ENCODE data around the gene WWOX. TPM values are rescaled to one million over a fixed set of nuclear protein-coding genes. Genes with fewer than 3 reads are reported as not detected.
A peak's percentile ranks its signal among the peaks of the same experiment; 100 is the strongest.

The WWOX gene
- total and polyA plus RNA-seq, 2 of the 13 experiments (the other 11 are each of a cell fraction or from before 2014, with no cell fraction given), result 9.1 to 37.4 TPM

- TF ChIP-seq EHMT2 (IDR thresholded peaks at IDR 0.05; ENCODE audit: borderline replicate concordance, low read depth, low read length), result no peak; the same call in 1 of the 2 replicates
- no peak for TF ChIP-seq KAT2B (IDR thresholded peaks at IDR 0.05; ENCODE audit: borderline replicate concordance, low read depth, low read length)
- TF ChIP-seq PCBP1 (IDR thresholded peaks at IDR 0.05; ENCODE audit: borderline replicate concordance, low read depth, low read length), result no peak
- no peak for TF ChIP-seq TOPORS (CRISPR knock-in tag; IDR thresholded peaks at IDR 0.05)
- no peak for TF ChIP-seq ZNF747 (CRISPR knock-in tag; IDR thresholded peaks at IDR 0.05; ENCODE audit: borderline replicate concordance)
- no peak for TF ChIP-seq ZNF335 (CRISPR knock-in tag; IDR thresholded peaks at IDR 0.05)
- no peak for TF ChIP-seq ZNF138 (CRISPR knock-in tag; IDR thresholded peaks at IDR 0.05; ENCODE audit: low read depth)
- TF ChIP-seq ZBTB25 (CRISPR knock-in tag; IDR thresholded peaks at IDR 0.05), result no peak
- no peak for TF ChIP-seq GATAD1 (CRISPR knock-in tag; IDR thresholded peaks at IDR 0.05)
- no peak for TF ChIP-seq ZUFSP (CRISPR knock-in tag; IDR thresholded peaks at IDR 0.05; ENCODE audit: borderline replicate concordance)
- TF ChIP-seq ZNF720 (CRISPR knock-in tag; IDR thresholded peaks at IDR 0.05), result no peak
- TF ChIP-seq HDAC6 (IDR thresholded peaks at IDR 0.05; ENCODE audit: low read depth, low read length), result no peak
- TF ChIP-seq CENPBD1 (CRISPR knock-in tag; IDR thresholded peaks at IDR 0.05; ENCODE audit: borderline replicate concordance, low read depth), result no peak
- TF ChIP-seq ZNF180 (CRISPR knock-in tag; IDR thresholded peaks at IDR 0.05; ENCODE audit: borderline replicate concordance, low read depth), result no peak
- no peak for TF ChIP-seq MTERF4 (CRISPR knock-in tag; IDR thresholded peaks at IDR 0.05)
- TF ChIP-seq SKI (IDR thresholded peaks at IDR 0.05; ENCODE audit: partially characterized antibody), result peak; percentile 42
- TF ChIP-seq SALL1 (CRISPR knock-in tag; IDR thresholded peaks at IDR 0.05), result peak; percentile 64; the same call in 1 of the 2 replicates
- no peak for TF ChIP-seq ZNF549 (CRISPR knock-in tag; IDR thresholded peaks at IDR 0.05)
- TF ChIP-seq SRSF4 (IDR thresholded peaks at IDR 0.05; ENCODE audit: low read depth, low read length, poor library complexity, severe bottlenecking), result no peak
- no peak for TF ChIP-seq KLF12 (CRISPR knock-in tag; IDR thresholded peaks at IDR 0.05; ENCODE audit: borderline replicate concordance)
- TF ChIP-seq AKAP8 (CRISPR knock-in tag; IDR thresholded peaks at IDR 0.05), result no peak
- no peak for TF ChIP-seq SOX13 (IDR thresholded peaks at IDR 0.05)
- TF ChIP-seq SOX13 (CRISPR knock-in tag; conservative IDR thresholded peaks at IDR 0.05 in 1 of 2, IDR thresholded peaks at IDR 0.05 in 1 of 2), result peak in 1 of 2 experiments; percentile 85; a peak in 2 of 4 replicates
- no peak for TF ChIP-seq BATF2 (CRISPR knock-in tag; IDR thresholded peaks at IDR 0.05)
- TF ChIP-seq DBP (CRISPR knock-in tag; IDR thresholded peaks at IDR 0.05; ENCODE audit: not compliant biosample characterization), result no peak
- no peak for TF ChIP-seq YEATS2 (CRISPR knock-in tag; IDR thresholded peaks at IDR 0.05; ENCODE audit: borderline replicate concordance)
Observed at GRCh38 chr16:78133919-78134318, 34.5 kb downstream of the WWOX start (continued).
